ENCODE results near the gene ZNF180.
A peak's percentile ranks its signal among the peaks of the same experiment; 100 is the strongest.

The ZNF180 gene

GRCh38 chr19:44499962-44500949 lies at the start of gene ZNF180:
TSS of gene ZNF180 (minus strand) at chr19:44500522. CDS start at chr19:44497334, 3,188 bp downstream.
- Histone ChIP-seq H3K36me3 (ENCODE audit: low read depth) (peaks cover 34% of the 10 kb centered on the region), H3K27ac (ENCODE audit: poor library complexity, severe bottlenecking) (peak within 1 kb of the TSS; percentile 31), H3K9me3 (ENCODE audit: severe bottlenecking) (peaks cover 7% of the 10 kb centered on the region), H3K4me1 (ENCODE audit: insufficient read depth, poor library complexity, severe bottlenecking) (no peaks in the 10 kb centered on the region), H3K4me3 (ENCODE audit: severe bottlenecking) (peak within 1 kb of the TSS; percentile 54), H3K27me3 (ENCODE audit: insufficient read depth, poor library complexity, severe bottlenecking) (no peaks in the 10 kb centered on the region)
- TF ChIP-seq CTCF (IDR thresholded peaks at IDR 0.05; ENCODE audit: poor library complexity, severe bottlenecking), result peak; percentile 38
- DNase-seq (ENCODE audit: low spot score), result peak; percentile 95
- peak; percentile 91 for ATAC-seq (ENCODE audit: low read depth)

GRCh38 chr19:44549507-44549906 lies 49.2 kb upstream of the ZNF180 start:
- H3K36me3 ChIP-seq (ENCODE audit: low read depth), result no peaks in the 10 kb centered on the region
- H3K9me3 ChIP-seq (ENCODE audit: severe bottlenecking), result no peaks in the 10 kb centered on the region
- H3K4me1 ChIP-seq (ENCODE audit: insufficient read depth, poor library complexity, severe bottlenecking), result peaks cover 16% of the 10 kb centered on the region
- TF ChIP-seq CTCF (IDR thresholded peaks at IDR 0.05; ENCODE audit: poor library complexity, severe bottlenecking), result no peak
- no peak overlapping the region for H3K4me3 ChIP-seq (ENCODE audit: severe bottlenecking)
- no peak for ATAC-seq (ENCODE audit: low read depth)
- H3K27ac ChIP-seq (ENCODE audit: poor library complexity, severe bottlenecking), result no peak overlapping the region
- DNase-seq (ENCODE audit: low spot score), result no peak
- no peaks in the 10 kb centered on the region for H3K27me3 ChIP-seq (ENCODE audit: insufficient read depth, poor library complexity, severe bottlenecking)

- no peak for TF ChIP-seq CTCF (IDR thresholded peaks at IDR 0.05; ENCODE audit: poor library complexity, severe bottlenecking)
- H3K27me3 ChIP-seq (ENCODE audit: insufficient read depth, poor library complexity, severe bottlenecking), result no peaks in the 10 kb centered on the region
- no peak for DNase-seq (ENCODE audit: low spot score)
- H3K4me1 ChIP-seq (ENCODE audit: insufficient read depth, poor library complexity, severe bottlenecking), result peaks cover 8% of the 10 kb centered on the region
- no peaks in the 10 kb centered on the region for H3K9me3 ChIP-seq (ENCODE audit: severe bottlenecking)
- peak; percentile 31; the same call in 2 of the 3 replicates for ATAC-seq (ENCODE audit: low read depth)
- no peak overlapping the region for H3K27ac ChIP-seq (ENCODE audit: poor library complexity, severe bottlenecking)
- no peaks in the 10 kb centered on the region for H3K36me3 ChIP-seq (ENCODE audit: low read depth)
- no peak overlapping the region for H3K4me3 ChIP-seq (ENCODE audit: severe bottlenecking)
Measured at GRCh38 chr19:44548736-44549135, 48.4 kb upstream of the ZNF180 start.

- ATAC-seq (ENCODE audit: low read depth), result no peak
- Histone ChIP-seq H3K36me3 (ENCODE audit: low read depth) (no peaks in the 10 kb centered on the region), H3K27ac (ENCODE audit: poor library complexity, severe bottlenecking) (no peak overlapping the region), H3K27me3 (ENCODE audit: insufficient read depth, poor library complexity, severe bottlenecking) (no peaks in the 10 kb centered on the region), H3K4me1 (ENCODE audit: insufficient read depth, poor library complexity, severe bottlenecking) (no peaks in the 10 kb centered on the region), H3K4me3 (ENCODE audit: severe bottlenecking) (no peak overlapping the region), H3K9me3 (ENCODE audit: severe bottlenecking) (no peaks in the 10 kb centered on the region)
- DNase-seq (ENCODE audit: low spot score), result no peak
- TF ChIP-seq CTCF (IDR thresholded peaks at IDR 0.05; ENCODE audit: poor library complexity, severe bottlenecking), result no peak
Measured at GRCh38 chr19:44544031-44544430, 43.7 kb upstream of the ZNF180 start.

GRCh38 chr19:44542671-44543070 lies 42.3 kb upstream of the ZNF180 start:
- ATAC-seq (ENCODE audit: low read depth), result no peak
- Histone ChIP-seq H3K9me3 (ENCODE audit: severe bottlenecking) (no peaks in the 10 kb centered on the region), H3K4me1 (ENCODE audit: insufficient read depth, poor library complexity, severe bottlenecking) (no peaks in the 10 kb centered on the region), H3K4me3 (ENCODE audit: severe bottlenecking) (no peak overlapping the region), H3K36me3 (ENCODE audit: low read depth) (no peaks in the 10 kb centered on the region), H3K27ac (ENCODE audit: poor library complexity, severe bottlenecking) (no peak overlapping the region), H3K27me3 (ENCODE audit: insufficient read depth, poor library complexity, severe bottlenecking) (no peaks in the 10 kb centered on the region)
- TF ChIP-seq CTCF (IDR thresholded peaks at IDR 0.05; ENCODE audit: poor library complexity, severe bottlenecking), result no peak
- DNase-seq (ENCODE audit: low spot score), result no peak
